ENCODE results near the gene CIAO1. TPM values are rescaled to one million over a fixed set of nuclear protein-coding genes. Genes with fewer than 3 reads are reported as not detected.

Gene CIAO1
- total RNA-seq, 1 donor from 2014 or later, result 37.5 TPM

DNA sequence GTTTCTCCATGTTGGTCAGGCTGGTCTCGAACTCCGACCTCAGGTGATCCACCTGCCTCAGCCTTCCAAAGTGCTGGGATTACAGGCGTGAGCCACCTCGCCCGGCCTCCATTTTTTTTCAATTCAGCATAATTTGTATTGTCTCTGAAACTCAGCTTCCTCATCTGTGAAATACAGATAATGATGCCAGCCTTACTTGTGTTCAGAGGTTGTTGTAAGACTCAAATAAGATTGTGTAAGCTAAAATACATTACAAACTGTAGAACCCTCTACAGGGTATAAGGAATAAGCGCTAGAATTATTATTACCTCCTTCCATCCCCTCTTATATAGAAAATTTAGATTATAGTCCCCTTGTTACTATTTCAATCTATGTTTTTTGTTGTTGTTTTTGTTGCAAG is 32.6 kb upstream of the CIAO1 start:
- no peak overlapping the region for H3K27ac Mint-ChIP-seq (ENCODE audit: unreplicated experiment)

GRCh38 chr2:96233880-96234316 is 32.1 kb upstream of the CIAO1 start:
- Mint-ChIP-seq H3K4me3 (ENCODE audit: unreplicated experiment) (no peak overlapping the region), H3K4me1 (ENCODE audit: low read depth) (no peaks in the 10 kb centered on the region), H3K9me3 (ENCODE audit: low read depth) (no peaks in the 10 kb centered on the region), H3K36me3 (ENCODE audit: low read depth) (no peaks in the 10 kb centered on the region), H3K27me3 (ENCODE audit: low read depth) (no peaks in the 10 kb centered on the region), H3K27ac (ENCODE audit: unreplicated experiment) (no peak overlapping the region)
- no peak for TF ChIP-seq CTCF (IDR thresholded peaks at IDR 0.05)
- no peak for DNase-seq (ENCODE audit: low spot score)

More for the DNA sequence above, 32.6 kb upstream of the CIAO1 start:
- Mint-ChIP-seq H3K36me3 (ENCODE audit: low read depth) (no peaks in the 10 kb centered on the region), H3K4me1 (ENCODE audit: low read depth) (no peaks in the 10 kb centered on the region), H3K27me3 (ENCODE audit: low read depth) (no peaks in the 10 kb centered on the region), H3K9me3 (ENCODE audit: low read depth) (no peaks in the 10 kb centered on the region), H3K4me3 (ENCODE audit: unreplicated experiment) (no peak overlapping the region)
- no peak for DNase-seq (ENCODE audit: low spot score)
- no peak for TF ChIP-seq CTCF (IDR thresholded peaks at IDR 0.05)

GRCh38 chr2:96236882-96237281 is 29.1 kb upstream of the CIAO1 start:
- no peak for TF ChIP-seq CTCF (IDR thresholded peaks at IDR 0.05)
- no peaks in the 10 kb centered on the region for H3K27me3 Mint-ChIP-seq (ENCODE audit: low read depth)

GRCh38 chr2:96238266-96238665 is 27.8 kb upstream of the CIAO1 start:
- Mint-ChIP-seq H3K27ac (ENCODE audit: unreplicated experiment) (no peak overlapping the region), H3K4me3 (ENCODE audit: unreplicated experiment) (no peak overlapping the region), H3K4me1 (ENCODE audit: low read depth) (peaks cover 5% of the 10 kb centered on the region), H3K27me3 (ENCODE audit: low read depth) (no peaks in the 10 kb centered on the region), H3K9me3 (ENCODE audit: low read depth) (no peaks in the 10 kb centered on the region), H3K36me3 (ENCODE audit: low read depth) (no peaks in the 10 kb centered on the region)
- DNase-seq (ENCODE audit: low spot score), result no peak
- no peak for TF ChIP-seq CTCF (IDR thresholded peaks at IDR 0.05)

More at GRCh38 chr2:96236882-96237281, 29.1 kb upstream of the CIAO1 start:
- Mint-ChIP-seq H3K4me1 (ENCODE audit: low read depth) (no peaks in the 10 kb centered on the region), H3K4me3 (ENCODE audit: unreplicated experiment) (no peak overlapping the region), H3K9me3 (ENCODE audit: low read depth) (no peaks in the 10 kb centered on the region), H3K36me3 (ENCODE audit: low read depth) (no peaks in the 10 kb centered on the region), H3K27ac (ENCODE audit: unreplicated experiment) (no peak overlapping the region)
- no peak for DNase-seq (ENCODE audit: low spot score)

DNA sequence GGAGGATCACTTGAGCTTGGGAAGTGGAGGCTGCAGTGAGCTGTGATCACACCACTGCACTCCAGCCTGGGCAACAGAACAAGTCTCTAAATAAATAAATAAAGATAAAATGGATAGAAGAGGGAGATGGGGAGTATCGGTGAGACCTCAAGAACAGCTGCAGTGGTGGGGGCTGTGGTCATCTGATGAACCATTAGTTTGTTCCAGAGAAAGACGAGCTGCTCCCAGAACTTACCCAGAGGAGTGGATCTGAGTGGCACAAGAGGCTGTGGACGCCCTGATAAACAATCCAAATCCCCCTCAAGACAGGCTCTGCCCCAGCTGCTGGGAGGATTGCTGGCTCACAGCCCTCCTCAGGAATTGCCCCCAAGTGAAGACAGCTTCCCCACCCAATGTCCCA is 26.9 kb upstream of the CIAO1 start:
- TF ChIP-seq CTCF (IDR thresholded peaks at IDR 0.05), result no peak
- Mint-ChIP-seq H3K9me3 (ENCODE audit: low read depth) (no peaks in the 10 kb centered on the region), H3K27ac (ENCODE audit: unreplicated experiment) (no peak overlapping the region), H3K4me1 (ENCODE audit: low read depth) (peaks cover 5% of the 10 kb centered on the region), H3K36me3 (ENCODE audit: low read depth) (no peaks in the 10 kb centered on the region), H3K4me3 (ENCODE audit: unreplicated experiment) (no peak overlapping the region), H3K27me3 (ENCODE audit: low read depth) (no peaks in the 10 kb centered on the region)
- DNase-seq (ENCODE audit: low spot score), result no peak

Measured in chondrocyte (in vitro differentiated cells).